Osteoblast (primary cell): ENCODE measurements around the gene NDUFAF8. TPM values are rescaled to one million over a fixed set of nuclear protein-coding genes. Genes with fewer than 3 reads are reported as not detected.

Experiments
- DNase-seq: peaks from one replicate; pipeline ENCODE4 v3.0.0; 2011; ENCODE audit warnings: low spot score, mixed read lengths; ENCODE audit not compliant: insufficient read length; ENCODE audit errors: missing footprints
- H2AFZ ChIP-seq: 2 replicates; pipeline ENCODE4 v1.6.0; 2011; ENCODE audit warnings: mild to moderate bottlenecking, low read length
- H3K27ac ChIP-seq: 2 replicates; pipeline ENCODE4 v1.5.1; 2011; ENCODE audit warnings: mild to moderate bottlenecking, low read depth, low read length, moderate library complexity
- H3K27me3 ChIP-seq: 2 replicates; pipeline ENCODE4 v1.6.0; 2012; ENCODE audit warnings: mild to moderate bottlenecking, control low read depth, inconsistent platforms, low read length, moderate library complexity; ENCODE audit not compliant: insufficient read depth
- H3K36me3 ChIP-seq: 2 replicates; pipeline ENCODE4 v1.5.1; 2011; ENCODE audit warnings: mild to moderate bottlenecking, low read length, control low read depth, moderate library complexity; ENCODE audit not compliant: insufficient read depth
- H3K4me1 ChIP-seq: 2 replicates; pipeline ENCODE4 v1.5.1; 2011; ENCODE audit warnings: mild to moderate bottlenecking, low read length, control low read depth, moderate library complexity; ENCODE audit not compliant: insufficient read depth
- H3K4me2 ChIP-seq: 2 replicates; pipeline ENCODE4 v1.6.0; 2011; ENCODE audit warnings: mild to moderate bottlenecking, low read length; ENCODE audit not compliant: insufficient read depth
- H3K4me3 ChIP-seq: fragments of 200-600 bp; sonication (generic); 3 replicates; pipeline ENCODE4 v1.5.1; 2012; ENCODE audit warnings: mild to moderate bottlenecking, low read length, inconsistent platforms; ENCODE audit not compliant: insufficient read depth
- H3K79me2 ChIP-seq: 2 replicates; pipeline ENCODE4 v1.6.0; 2012; ENCODE audit warnings: mild to moderate bottlenecking, low read length, control low read depth, inconsistent platforms; ENCODE audit not compliant: insufficient read depth
- H3K9me3 ChIP-seq: 2 replicates; pipeline ENCODE4 v1.5.1; 2011; ENCODE audit warnings: low read depth, low read length, control low read depth
- H4K20me1 ChIP-seq: 2 replicates; pipeline ENCODE4 v1.6.0; 2012; ENCODE audit warnings: mild to moderate bottlenecking, low read length, control low read depth; ENCODE audit not compliant: insufficient read depth
- CTCF ChIP-seq: IDR thresholded peaks from 2 replicates; pipeline ENCODE4 v1.5.1; 2011; ENCODE audit warnings: mild to moderate bottlenecking, low read depth, low read length, moderate library complexity; ENCODE audit errors: extremely low read depth
- total RNA-seq: library from RNA; depleted of rRNA; stranded (reverse); fragments of >200 nt; gene quantifications from 2 replicates; pipeline ENCODE4 v1.2.3, GENCODE V29; 2012

Gene NDUFAF8
- total RNA-seq, 1 donor: 19.9 TPM

GRCh38 chr17:81241203-81241602 lies 2.1 kb downstream of the NDUFAF8 start:
- Histone ChIP-seq H3K4me2 (no peak overlapping the region), H3K4me1 (peaks cover 28% of the 10 kb centered on the region), H2AFZ (no peak overlapping the region), H3K27me3 (no peaks in the 10 kb centered on the region), H3K36me3 (peaks cover 8% of the 10 kb centered on the region), H3K4me3 (no peak overlapping the region), H3K79me2 (peaks cover 59% of the 10 kb centered on the region), H3K27ac (no peak overlapping the region), H3K9me3 (no peaks in the 10 kb centered on the region), H4K20me1 (peaks cover 48% of the 10 kb centered on the region)
- DNase-seq: no peak
- no peak for TF ChIP-seq CTCF

GRCh38 chr17:81241648-81242420 lies 2.7 kb downstream of the NDUFAF8 start:
- Histone ChIP-seq H3K9me3 (no peaks in the 10 kb centered on the region), H3K4me2 (no peak overlapping the region), H3K36me3 (peaks cover 8% of the 10 kb centered on the region), H3K79me2 (peaks cover 53% of the 10 kb centered on the region), H2AFZ (no peak overlapping the region), H4K20me1 (peaks cover 48% of the 10 kb centered on the region), H3K4me3 (no peak overlapping the region), H3K27me3 (no peaks in the 10 kb centered on the region), H3K4me1 (peaks cover 28% of the 10 kb centered on the region), H3K27ac (no peak overlapping the region)
- peak; percentile 68 for TF ChIP-seq CTCF
- DNase-seq: peak; percentile 97

- peaks cover 8% of the 10 kb centered on the region for H3K36me3 ChIP-seq
- H3K4me2 ChIP-seq: no peak overlapping the region
- H3K4me3 ChIP-seq: no peak overlapping the region
- peaks cover 43% of the 10 kb centered on the region for H4K20me1 ChIP-seq
- DNase-seq: no peak
- H3K27me3 ChIP-seq: no peaks in the 10 kb centered on the region
- H3K4me1 ChIP-seq: peaks cover 27% of the 10 kb centered on the region
- H3K9me3 ChIP-seq: no peaks in the 10 kb centered on the region
- TF ChIP-seq CTCF: no peak
- H2AFZ ChIP-seq: no peak overlapping the region
- H3K79me2 ChIP-seq: peaks cover 44% of the 10 kb centered on the region
- no peak overlapping the region for H3K27ac ChIP-seq
Observed at GRCh38 chr17:81242421-81243332, 3.6 kb downstream of the NDUFAF8 start.

GRCh38 chr17:81243333-81243664 lies 4.2 kb downstream of the NDUFAF8 start:
- peaks cover 37% of the 10 kb centered on the region for H4K20me1 ChIP-seq
- H3K4me3 ChIP-seq: no peak overlapping the region
- no peaks in the 10 kb centered on the region for H3K27me3 ChIP-seq
- no peak for TF ChIP-seq CTCF
- H3K27ac ChIP-seq: no peak overlapping the region
- no peak overlapping the region for H3K4me2 ChIP-seq
- H3K36me3 ChIP-seq: peaks cover 8% of the 10 kb centered on the region
- no peak overlapping the region for H2AFZ ChIP-seq
- H3K4me1 ChIP-seq: peaks cover 21% of the 10 kb centered on the region
- H3K79me2 ChIP-seq: peaks cover 38% of the 10 kb centered on the region
- no peak for DNase-seq
- no peaks in the 10 kb centered on the region for H3K9me3 ChIP-seq
